ENCODE data around the gene CD37.

DNA sequence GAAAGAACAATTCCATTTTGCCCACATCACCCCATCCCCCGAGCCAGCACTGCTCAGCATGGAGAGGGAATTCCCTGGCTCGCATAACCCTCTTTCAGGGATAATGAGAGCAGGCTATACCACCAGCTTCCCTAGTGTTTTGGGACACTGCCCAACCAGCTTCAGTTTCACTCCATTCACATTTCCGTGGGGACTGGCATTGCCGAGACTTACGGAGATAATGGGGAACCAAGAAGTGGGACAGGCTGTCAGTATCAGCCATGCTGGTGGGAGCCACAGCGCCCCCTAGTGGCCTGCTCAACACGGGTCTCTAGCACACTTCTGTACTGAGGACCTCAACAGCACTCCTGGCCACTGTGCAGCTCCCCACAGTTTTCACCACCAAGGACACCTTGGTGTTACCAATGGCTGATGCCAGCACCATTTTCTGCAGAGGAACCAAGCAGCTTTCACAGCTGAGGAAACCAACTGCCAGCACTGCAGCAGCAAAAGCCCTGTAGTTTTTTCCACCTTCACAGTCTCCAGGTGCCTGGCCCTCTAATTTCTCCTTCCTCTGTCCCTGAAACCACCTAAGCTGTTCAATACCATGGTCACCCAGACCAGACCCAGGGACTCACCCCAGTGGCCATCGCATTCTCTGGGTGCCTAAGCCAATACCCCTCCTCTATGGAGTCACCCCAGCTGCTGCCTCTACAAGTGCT, 33.9 kb upstream of the CD37 start:
- TF ChIP-seq GATA3 (IDR thresholded peaks at IDR 0.05; ENCODE audit: low read depth, low read length): no peak
- no peak for TF ChIP-seq GATA2 (IDR thresholded peaks at IDR 0.05; ENCODE audit: low read depth, low read length)

Measured in SH-SY5Y (cell line).